GM23338 (cell line): ENCODE measurements around the gene NACAD. TPM values are rescaled to one million over a fixed set of nuclear protein-coding genes. Genes with fewer than 3 reads are reported as not detected.

Experiments
- ATAC-seq: fragments of 200-7000 bp; cut with Tn5 transposase; 3 replicates; pipeline ENCODE4 v1.9.1; 2020
- DNase-seq: peaks from one replicate; pipeline ENCODE4 v3.0.0-alpha.2; 2015; ENCODE audit warnings: low spot score
- H2AFZ ChIP-seq: fragments of 200-600 bp; sonication (generic); 2 replicates; pipeline ENCODE4 v1.8.0; 2016; ENCODE audit warnings: antibody characterized with exemption, mild to moderate bottlenecking, moderate library complexity
- H3F3A ChIP-seq: fragments of 200-600 bp; sonication (generic); replicated peaks from 2 replicates; pipeline ENCODE4 v1.8.0; 2017; ENCODE audit warnings: antibody characterized with exemption, mixed run types, low read depth
- H3K27ac ChIP-seq: fragments of 200-600 bp; sonication (generic); 2 replicates; pipeline ENCODE4 v1.6.1; 2016; ENCODE audit warnings: low read depth
- H3K27me3 ChIP-seq: fragments of 200-600 bp; sonication (generic); 2 replicates; pipeline ENCODE4 v1.8.0; 2016; ENCODE audit warnings: mild to moderate bottlenecking, mixed run types, moderate library complexity; ENCODE audit not compliant: insufficient read depth
- H3K36me3 ChIP-seq: fragments of 200-600 bp; sonication (generic); 2 replicates; pipeline ENCODE4 v1.8.0; 2016; ENCODE audit warnings: mild to moderate bottlenecking; ENCODE audit not compliant: insufficient read depth
- H3K4me1 ChIP-seq: fragments of 200-600 bp; sonication (generic); 2 replicates; pipeline ENCODE4 v1.8.0; 2016; ENCODE audit warnings: mild to moderate bottlenecking, moderate library complexity; ENCODE audit not compliant: insufficient read depth
- H3K4me2 ChIP-seq: fragments of 200-600 bp; sonication (generic); 2 replicates; pipeline ENCODE4 v1.7.1; 2017; ENCODE audit warnings: mixed run types
- H3K4me3 ChIP-seq: fragments of 200-600 bp; sonication (generic); 2 replicates; pipeline ENCODE4 v1.6.1; 2016; ENCODE audit warnings: mixed run types
- H3K79me2 ChIP-seq: fragments of 200-600 bp; sonication (generic); replicated peaks from 2 replicates; pipeline ENCODE4 v1.8.0; 2017; ENCODE audit warnings: mild to moderate bottlenecking; ENCODE audit not compliant: insufficient read depth
- H3K9me2 ChIP-seq: fragments of 200-600 bp; sonication (generic); 2 replicates; pipeline ENCODE4 v1.8.0; 2017; ENCODE audit not compliant: insufficient read depth
- H4K20me1 ChIP-seq: fragments of 200-600 bp; sonication (generic); replicated peaks from 2 replicates; pipeline ENCODE4 v1.8.0; 2017; ENCODE audit warnings: mild to moderate bottlenecking; ENCODE audit not compliant: insufficient read depth
- H3K27ac Mint-ChIP-seq: 2 replicates; pipeline ENCODE4 v1.8.0; 2020; ENCODE audit warnings: inconsistent platforms, mild to moderate bottlenecking, moderate library complexity, mixed read lengths
- H3K27me3 Mint-ChIP-seq: 3 replicates; pipeline ENCODE4 v1.8.0; 2022; ENCODE audit warnings: low read depth, mild to moderate bottlenecking, moderate library complexity, mixed read lengths, inconsistent platforms; ENCODE audit not compliant: insufficient read depth, poor library complexity
- H3K36me3 Mint-ChIP-seq: 3 replicates; pipeline ENCODE4 v1.8.0; 2021; ENCODE audit warnings: low read depth, mild to moderate bottlenecking, inconsistent platforms, moderate library complexity, mixed read lengths
- H3K4me1 Mint-ChIP-seq: 3 replicates; pipeline ENCODE4 v1.8.0; 2020; ENCODE audit warnings: mild to moderate bottlenecking, inconsistent platforms, mixed read lengths
- H3K4me3 Mint-ChIP-seq: 3 replicates; pipeline ENCODE4 v1.8.0; 2021; ENCODE audit warnings: moderate library complexity, mild to moderate bottlenecking, inconsistent platforms, mixed read lengths
- H3K9me3 Mint-ChIP-seq: 3 replicates; pipeline ENCODE4 v1.8.0; 2020; ENCODE audit warnings: moderate library complexity, mild to moderate bottlenecking, inconsistent platforms, mixed read lengths
- CREB1 ChIP-seq: fragments of 250-450 bp; sonication (Bioruptor Pico); IDR thresholded peaks from 2 replicates; pipeline ENCODE4 v1.5.0; 2020; ENCODE audit warnings: low read depth, mild to moderate bottlenecking, moderate library complexity
- EZH2 ChIP-seq: fragments of 200-600 bp; sonication (generic); IDR thresholded peaks from one replicate; pipeline ENCODE4 v1.8.0; 2017; ENCODE audit warnings: antibody characterized with exemption, mild to moderate bottlenecking, low read depth; ENCODE audit not compliant: unreplicated experiment
- EZH2phosphoT487 ChIP-seq: fragments of 200-600 bp; sonication (generic); IDR thresholded peaks from one replicate; pipeline ENCODE4 v1.8.1; 2018; ENCODE audit warnings: antibody characterized with exemption; ENCODE audit not compliant: unreplicated experiment
- JUNB ChIP-seq: IDR thresholded peaks from one replicate; pipeline ENCODE4 v1.6.1; 2016; ENCODE audit warnings: antibody characterized with exemption; ENCODE audit not compliant: unreplicated experiment
- NANOG ChIP-seq: IDR thresholded peaks from 2 replicates; pipeline ENCODE4 v1.6.1; 2016; ENCODE audit warnings: antibody characterized with exemption, borderline replicate concordance
- POLR2AphosphoS5 ChIP-seq: IDR thresholded peaks from 2 replicates; pipeline ENCODE4 v1.6.1; 2016; ENCODE audit warnings: antibody characterized with exemption, low read depth
- STAT1 ChIP-seq: IDR thresholded peaks from one replicate; pipeline ENCODE4 v1.6.1; 2016; ENCODE audit warnings: antibody characterized with exemption; ENCODE audit not compliant: unreplicated experiment
- ZNF114 ChIP-seq: fragments of 250-450 bp; sonication (Bioruptor Pico); IDR thresholded peaks from 2 replicates; pipeline ENCODE4 v1.5.0; 2020; ENCODE audit warnings: mild to moderate bottlenecking, moderate library complexity
- ZNF331 ChIP-seq: fragments of 250-450 bp; sonication (Bioruptor Pico); IDR thresholded peaks from 2 replicates; pipeline ENCODE4 v1.5.0; 2020; ENCODE audit warnings: low read depth, mild to moderate bottlenecking, moderate library complexity
- polyA plus RNA-seq: library from polyadenylated mRNA; unstranded; fragments of >200 nt; fragmentation: Nextera tagmentation; extraction: Ambion mirVana; gene quantifications from 2 replicates; pipeline ENCODE4 v1.2.1, GENCODE V29; 2016
- total RNA-seq: library from RNA; depleted of rRNA; stranded (reverse); fragments of >200 nt; shearing (Covaris generic); gene quantifications from 2 replicates; pipeline ENCODE4 v1.2.3, GENCODE V29; 2014
- TF ChIP-seq, protein P1 (sequence below): fragments of 250-450 bp; sonication (Bioruptor Pico); IDR thresholded peaks from 2 replicates; pipeline ENCODE4 v1.5.0; 2020; ENCODE audit warnings: mild to moderate bottlenecking, moderate library complexity
- TF ChIP-seq, protein P2 (sequence below): IDR thresholded peaks from one replicate; pipeline ENCODE4 v1.6.1; 2018; ENCODE audit warnings: antibody characterized with exemption; ENCODE audit not compliant: unreplicated experiment
- TF ChIP-seq, protein P3 (sequence below): IDR thresholded peaks from 2 replicates; pipeline ENCODE4 v1.6.1; 2016; ENCODE audit warnings: antibody characterized with exemption
- TF ChIP-seq, protein P4 (sequence below), 2 experiments: fragments of 200-600 bp in 1 of 2; sonication (generic) in 1 of 2; conservative IDR thresholded peaks; 2 replicates each; pipeline versions ENCODE4 v1.5.1 to v1.6.1; 2016 to 2017; ENCODE audit warnings: antibody characterized with exemption in 2 of 2, low read depth in 2 of 2, mild to moderate bottlenecking in 2 of 2, moderate library complexity in 1 of 2

The NACAD gene
- total and polyA plus RNA-seq, 2 experiments from 2014 or later: 6.1 to 11.2 TPM

DNA sequence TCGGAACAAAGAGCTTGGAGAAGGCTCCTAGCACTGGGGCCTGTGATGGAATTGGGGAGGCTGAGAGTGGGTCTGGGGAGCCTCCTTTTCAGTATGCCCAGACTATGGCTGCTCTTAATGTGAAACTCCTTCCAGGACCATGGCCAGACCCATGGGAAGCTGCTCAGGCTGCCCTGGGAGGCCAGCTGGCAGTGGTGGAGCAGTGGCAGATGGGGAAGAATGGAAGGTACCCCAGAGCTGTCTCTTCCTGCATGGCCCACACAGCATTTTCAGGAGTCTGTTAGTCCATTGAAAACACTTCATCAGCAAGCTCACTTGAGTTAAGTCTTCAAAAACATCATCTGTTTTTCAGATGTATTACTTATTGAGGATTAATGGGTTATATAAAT lies 18.5 kb downstream of the NACAD start:
- H3K27ac ChIP-seq: no peak overlapping the region
- H3K36me3 ChIP-seq: no peaks in the 10 kb centered on the region
- H3K4me1 ChIP-seq: no peaks in the 10 kb centered on the region
- DNase-seq: no peak
- TF ChIP-seq, protein P1, sequence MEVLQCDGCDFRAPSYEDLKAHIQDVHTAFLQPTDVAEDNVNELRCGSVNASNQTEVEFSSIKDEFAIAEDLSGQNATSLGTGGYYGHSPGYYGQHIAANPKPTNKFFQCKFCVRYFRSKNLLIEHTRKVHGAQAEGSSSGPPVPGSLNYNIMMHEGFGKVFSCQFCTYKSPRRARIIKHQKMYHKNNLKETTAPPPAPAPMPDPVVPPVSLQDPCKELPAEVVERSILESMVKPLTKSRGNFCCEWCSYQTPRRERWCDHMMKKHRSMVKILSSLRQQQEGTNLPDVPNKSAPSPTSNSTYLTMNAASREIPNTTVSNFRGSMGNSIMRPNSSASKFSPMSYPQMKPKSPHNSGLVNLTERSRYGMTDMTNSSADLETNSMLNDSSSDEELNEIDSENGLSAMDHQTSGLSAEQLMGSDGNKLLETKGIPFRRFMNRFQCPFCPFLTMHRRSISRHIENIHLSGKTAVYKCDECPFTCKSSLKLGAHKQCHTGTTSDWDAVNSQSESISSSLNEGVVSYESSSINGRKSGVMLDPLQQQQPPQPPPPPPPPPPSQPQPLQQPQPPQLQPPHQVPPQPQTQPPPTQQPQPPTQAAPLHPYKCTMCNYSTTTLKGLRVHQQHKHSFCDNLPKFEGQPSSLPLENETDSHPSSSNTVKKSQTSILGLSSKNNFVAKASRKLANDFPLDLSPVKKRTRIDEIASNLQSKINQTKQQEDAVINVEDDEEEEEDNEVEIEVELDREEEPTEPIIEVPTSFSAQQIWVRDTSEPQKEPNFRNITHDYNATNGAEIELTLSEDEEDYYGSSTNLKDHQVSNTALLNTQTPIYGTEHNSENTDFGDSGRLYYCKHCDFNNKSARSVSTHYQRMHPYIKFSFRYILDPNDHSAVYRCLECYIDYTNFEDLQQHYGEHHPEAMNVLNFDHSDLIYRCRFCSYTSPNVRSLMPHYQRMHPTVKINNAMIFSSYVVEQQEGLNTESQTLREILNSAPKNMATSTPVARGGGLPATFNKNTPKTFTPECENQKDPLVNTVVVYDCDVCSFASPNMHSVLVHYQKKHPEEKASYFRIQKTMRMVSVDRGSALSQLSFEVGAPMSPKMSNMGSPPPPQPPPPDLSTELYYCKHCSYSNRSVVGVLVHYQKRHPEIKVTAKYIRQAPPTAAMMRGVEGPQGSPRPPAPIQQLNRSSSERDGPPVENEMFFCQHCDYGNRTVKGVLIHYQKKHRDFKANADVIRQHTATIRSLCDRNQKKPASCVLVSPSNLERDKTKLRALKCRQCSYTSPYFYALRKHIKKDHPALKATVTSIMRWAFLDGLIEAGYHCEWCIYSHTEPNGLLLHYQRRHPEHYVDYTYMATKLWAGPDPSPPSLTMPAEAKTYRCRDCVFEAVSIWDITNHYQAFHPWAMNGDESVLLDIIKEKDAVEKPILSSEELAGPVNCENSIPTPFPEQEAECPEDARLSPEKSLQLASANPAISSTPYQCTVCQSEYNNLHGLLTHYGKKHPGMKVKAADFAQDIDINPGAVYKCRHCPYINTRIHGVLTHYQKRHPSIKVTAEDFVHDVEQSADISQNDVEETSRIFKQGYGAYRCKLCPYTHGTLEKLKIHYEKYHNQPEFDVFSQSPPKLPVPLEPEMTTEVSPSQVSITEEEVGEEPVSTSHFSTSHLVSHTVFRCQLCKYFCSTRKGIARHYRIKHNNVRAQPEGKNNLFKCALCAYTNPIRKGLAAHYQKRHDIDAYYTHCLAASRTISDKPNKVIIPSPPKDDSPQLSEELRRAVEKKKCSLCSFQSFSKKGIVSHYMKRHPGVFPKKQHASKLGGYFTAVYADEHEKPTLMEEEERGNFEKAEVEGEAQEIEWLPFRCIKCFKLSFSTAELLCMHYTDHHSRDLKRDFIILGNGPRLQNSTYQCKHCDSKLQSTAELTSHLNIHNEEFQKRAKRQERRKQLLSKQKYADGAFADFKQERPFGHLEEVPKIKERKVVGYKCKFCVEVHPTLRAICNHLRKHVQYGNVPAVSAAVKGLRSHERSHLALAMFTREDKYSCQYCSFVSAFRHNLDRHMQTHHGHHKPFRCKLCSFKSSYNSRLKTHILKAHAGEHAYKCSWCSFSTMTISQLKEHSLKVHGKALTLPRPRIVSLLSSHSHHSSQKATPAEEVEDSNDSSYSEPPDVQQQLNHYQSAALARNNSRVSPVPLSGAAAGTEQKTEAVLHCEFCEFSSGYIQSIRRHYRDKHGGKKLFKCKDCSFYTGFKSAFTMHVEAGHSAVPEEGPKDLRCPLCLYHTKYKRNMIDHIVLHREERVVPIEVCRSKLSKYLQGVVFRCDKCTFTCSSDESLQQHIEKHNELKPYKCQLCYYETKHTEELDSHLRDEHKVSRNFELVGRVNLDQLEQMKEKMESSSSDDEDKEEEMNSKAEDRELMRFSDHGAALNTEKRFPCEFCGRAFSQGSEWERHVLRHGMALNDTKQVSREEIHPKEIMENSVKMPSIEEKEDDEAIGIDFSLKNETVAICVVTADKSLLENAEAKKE (CRISPR knock-in tag): no peak
- TF ChIP-seq ZNF114 (CRISPR knock-in tag) (no peak), POLR2AphosphoS5 (no peak), NANOG (no peak), JUNB (no peak), ZNF331 (CRISPR knock-in tag) (no peak), CREB1 (CRISPR knock-in tag) (no peak), EZH2phosphoT487 (no peak), STAT1 (no peak), EZH2 (no peak)
- TF ChIP-seq, protein P2, sequence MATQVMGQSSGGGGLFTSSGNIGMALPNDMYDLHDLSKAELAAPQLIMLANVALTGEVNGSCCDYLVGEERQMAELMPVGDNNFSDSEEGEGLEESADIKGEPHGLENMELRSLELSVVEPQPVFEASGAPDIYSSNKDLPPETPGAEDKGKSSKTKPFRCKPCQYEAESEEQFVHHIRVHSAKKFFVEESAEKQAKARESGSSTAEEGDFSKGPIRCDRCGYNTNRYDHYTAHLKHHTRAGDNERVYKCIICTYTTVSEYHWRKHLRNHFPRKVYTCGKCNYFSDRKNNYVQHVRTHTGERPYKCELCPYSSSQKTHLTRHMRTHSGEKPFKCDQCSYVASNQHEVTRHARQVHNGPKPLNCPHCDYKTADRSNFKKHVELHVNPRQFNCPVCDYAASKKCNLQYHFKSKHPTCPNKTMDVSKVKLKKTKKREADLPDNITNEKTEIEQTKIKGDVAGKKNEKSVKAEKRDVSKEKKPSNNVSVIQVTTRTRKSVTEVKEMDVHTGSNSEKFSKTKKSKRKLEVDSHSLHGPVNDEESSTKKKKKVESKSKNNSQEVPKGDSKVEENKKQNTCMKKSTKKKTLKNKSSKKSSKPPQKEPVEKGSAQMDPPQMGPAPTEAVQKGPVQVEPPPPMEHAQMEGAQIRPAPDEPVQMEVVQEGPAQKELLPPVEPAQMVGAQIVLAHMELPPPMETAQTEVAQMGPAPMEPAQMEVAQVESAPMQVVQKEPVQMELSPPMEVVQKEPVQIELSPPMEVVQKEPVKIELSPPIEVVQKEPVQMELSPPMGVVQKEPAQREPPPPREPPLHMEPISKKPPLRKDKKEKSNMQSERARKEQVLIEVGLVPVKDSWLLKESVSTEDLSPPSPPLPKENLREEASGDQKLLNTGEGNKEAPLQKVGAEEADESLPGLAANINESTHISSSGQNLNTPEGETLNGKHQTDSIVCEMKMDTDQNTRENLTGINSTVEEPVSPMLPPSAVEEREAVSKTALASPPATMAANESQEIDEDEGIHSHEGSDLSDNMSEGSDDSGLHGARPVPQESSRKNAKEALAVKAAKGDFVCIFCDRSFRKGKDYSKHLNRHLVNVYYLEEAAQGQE: no peak
- TF ChIP-seq, protein P3, sequence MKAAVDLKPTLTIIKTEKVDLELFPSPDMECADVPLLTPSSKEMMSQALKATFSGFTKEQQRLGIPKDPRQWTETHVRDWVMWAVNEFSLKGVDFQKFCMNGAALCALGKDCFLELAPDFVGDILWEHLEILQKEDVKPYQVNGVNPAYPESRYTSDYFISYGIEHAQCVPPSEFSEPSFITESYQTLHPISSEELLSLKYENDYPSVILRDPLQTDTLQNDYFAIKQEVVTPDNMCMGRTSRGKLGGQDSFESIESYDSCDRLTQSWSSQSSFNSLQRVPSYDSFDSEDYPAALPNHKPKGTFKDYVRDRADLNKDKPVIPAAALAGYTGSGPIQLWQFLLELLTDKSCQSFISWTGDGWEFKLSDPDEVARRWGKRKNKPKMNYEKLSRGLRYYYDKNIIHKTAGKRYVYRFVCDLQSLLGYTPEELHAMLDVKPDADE: no peak
- TF ChIP-seq, protein P4, sequence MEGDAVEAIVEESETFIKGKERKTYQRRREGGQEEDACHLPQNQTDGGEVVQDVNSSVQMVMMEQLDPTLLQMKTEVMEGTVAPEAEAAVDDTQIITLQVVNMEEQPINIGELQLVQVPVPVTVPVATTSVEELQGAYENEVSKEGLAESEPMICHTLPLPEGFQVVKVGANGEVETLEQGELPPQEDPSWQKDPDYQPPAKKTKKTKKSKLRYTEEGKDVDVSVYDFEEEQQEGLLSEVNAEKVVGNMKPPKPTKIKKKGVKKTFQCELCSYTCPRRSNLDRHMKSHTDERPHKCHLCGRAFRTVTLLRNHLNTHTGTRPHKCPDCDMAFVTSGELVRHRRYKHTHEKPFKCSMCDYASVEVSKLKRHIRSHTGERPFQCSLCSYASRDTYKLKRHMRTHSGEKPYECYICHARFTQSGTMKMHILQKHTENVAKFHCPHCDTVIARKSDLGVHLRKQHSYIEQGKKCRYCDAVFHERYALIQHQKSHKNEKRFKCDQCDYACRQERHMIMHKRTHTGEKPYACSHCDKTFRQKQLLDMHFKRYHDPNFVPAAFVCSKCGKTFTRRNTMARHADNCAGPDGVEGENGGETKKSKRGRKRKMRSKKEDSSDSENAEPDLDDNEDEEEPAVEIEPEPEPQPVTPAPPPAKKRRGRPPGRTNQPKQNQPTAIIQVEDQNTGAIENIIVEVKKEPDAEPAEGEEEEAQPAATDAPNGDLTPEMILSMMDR (conservative IDR thresholded peaks at IDR 0.05; ENCODE audit: low read depth in 2 of 2): no peak
- no peak overlapping the region for H2AFZ ChIP-seq
- no peaks in the 10 kb centered on the region for H3K79me2 ChIP-seq
- H4K20me1 ChIP-seq: no peaks in the 10 kb centered on the region; the same call in 1 of the 2 replicates
- no peaks in the 10 kb centered on the region for H3K27me3 ChIP-seq
- H3K4me1 Mint-ChIP-seq: peaks cover 10% of the 10 kb centered on the region; the same call in 2 of the 3 replicates
- no peaks in the 10 kb centered on the region for H3F3A ChIP-seq
- H3K4me2 ChIP-seq: no peak overlapping the region
- no peak overlapping the region for H3K27ac Mint-ChIP-seq
- H3K36me3 Mint-ChIP-seq: peaks cover 16% of the 10 kb centered on the region
- H3K4me3 Mint-ChIP-seq: no peak overlapping the region
- H3K9me3 Mint-ChIP-seq: no peaks in the 10 kb centered on the region
- no peaks in the 10 kb centered on the region for H3K9me2 ChIP-seq
- H3K27me3 Mint-ChIP-seq: peaks cover 5% of the 10 kb centered on the region
- no peak for ATAC-seq
- no peak overlapping the region for H3K4me3 ChIP-seq
